K562 (cell line): Measurements from ENCODE around the gene ZDHHC24. TPM values are rescaled to one million over a fixed set of nuclear protein-coding genes. Genes with fewer than 3 reads are reported as not detected.

Experiments
- ATAC-seq: fragments of 200-7000 bp; cut with Tn5 transposase; 3 replicates; pipeline ENCODE4 v1.9.1; 2020; ENCODE audit warnings: moderate library complexity
- BruUV-seq: library from RNA; stranded (reverse); fragments of 400-500 nt; replicated peaks from 2 replicates; lab custom pipeline; 2021; lab: Mats Ljungman, UMichigan
- CTCF ChIA-PET: fragments of 300-600 bp; formaldehyde crosslinking; extraction: SDS; loops from one replicate; lab custom pipeline; 2021; ENCODE audit warnings: low intra/inter-chr PET ratio; lab: Yijun Ruan, JAX
- POLR2A ChIA-PET: fragments of 300-600, 350-650 bp; sonication (Branson Sonifier 250); formaldehyde crosslinking; extraction: SDS; loops from one replicate; lab custom pipeline; 2021; ENCODE audit warnings: antibody characterized with exemption, inconsistent platforms; lab: Yijun Ruan, JAX
- DNase-seq, 4 experiments: peaks; one replicate each; pipeline versions ENCODE4 v3.0.0 to v3.0.0-alpha.2; 2011 to 2018; ENCODE audit warnings: low spot score in 3 of 4, mixed read lengths in 3 of 4; ENCODE audit errors: extremely low read depth in 1 of 4
- FAIRE-seq: peaks from 2 replicates; lab custom pipeline; 2011; peaks lifted over from hg19 to GRCh38; lab: Jason Lieb, UNC
- H2AFZ ChIP-seq: 2 replicates; pipeline ENCODE4 v1.6.0; 2011; ENCODE audit warnings: low read depth, low read length, control low read depth, inconsistent platforms
- H3K27ac ChIP-seq: fragments of 200-600 bp; 3 replicates; pipeline ENCODE4 v1.8.0; 2011; ENCODE audit warnings: low read depth, mild to moderate bottlenecking, control low read depth, inconsistent platforms, low read length, moderate library complexity, mixed read lengths; ENCODE audit errors: extremely low read depth
- H3K27me3 ChIP-seq, 2 experiments: fragments of 300-600 bp in 1 of 2; 2 replicates in 1 of 2; 3 replicates in 1 of 2; pipeline versions ENCODE4 v1.6.0 to v1.8.0; 2011; ENCODE audit warnings: inconsistent platforms in 2 of 2, low read length in 2 of 2, mild to moderate bottlenecking in 1 of 2, mixed read lengths in 1 of 2, moderate library complexity in 1 of 2; ENCODE audit not compliant: control insufficient read depth in 2 of 2, insufficient read depth in 2 of 2
- H3K36me3 ChIP-seq: fragments of 300-600 bp; 3 replicates; pipeline ENCODE4 v1.8.0; 2011; ENCODE audit warnings: mild to moderate bottlenecking, low read length, inconsistent platforms; ENCODE audit not compliant: control insufficient read depth, insufficient read depth
- H3K4me1 ChIP-seq, 2 experiments: fragments of 200-600 bp in 1 of 2; replicated peaks in 1 of 2; 2 replicates in 1 of 2; 3 replicates in 1 of 2; pipeline versions ENCODE4 v1.5.1 to v1.8.0; 2011; ENCODE audit warnings: inconsistent platforms in 2 of 2, low read length in 2 of 2, mild to moderate bottlenecking in 1 of 2, mixed read lengths in 1 of 2, moderate library complexity in 1 of 2; ENCODE audit not compliant: control insufficient read depth in 2 of 2, insufficient read depth in 2 of 2
- H3K4me2 ChIP-seq: 2 replicates; pipeline ENCODE4 v1.6.1; 2011; ENCODE audit warnings: low read length, control low read depth, inconsistent platforms, mixed read lengths; ENCODE audit not compliant: insufficient read depth
- H3K4me3 ChIP-seq: fragments of 200-600 bp; sonication (generic), shearing (Covaris generic); 2 replicates; pipeline ENCODE4 v1.5.1; 2016; ENCODE audit warnings: control low read depth, inconsistent platforms
- H3K79me2 ChIP-seq: fragments of 200-600 bp; 3 replicates; pipeline ENCODE4 v1.8.0; 2011; ENCODE audit warnings: low read length, inconsistent platforms; ENCODE audit not compliant: control insufficient read depth, insufficient read depth
- H3K9ac ChIP-seq, 2 experiments: 2 replicates each; pipeline versions ENCODE4 v1.6.0 to v1.6.1; 2011; ENCODE audit warnings: low read depth in 2 of 2, low read length in 2 of 2, control low read depth in 1 of 2, inconsistent platforms in 1 of 2, mild to moderate bottlenecking in 1 of 2, mixed read lengths in 1 of 2; ENCODE audit not compliant: insufficient read depth in 1 of 2
- H3K9me1 ChIP-seq: one replicate; pipeline ENCODE4 v1.6.0; 2011; ENCODE audit warnings: inconsistent platforms, mild to moderate bottlenecking, low read length, moderate library complexity; ENCODE audit not compliant: control insufficient read depth, insufficient read depth
- H3K9me3 ChIP-seq: replicated peaks from 2 replicates; pipeline ENCODE4 v1.5.1; 2011; ENCODE audit warnings: low read depth, low read length, inconsistent platforms; ENCODE audit not compliant: control insufficient read depth, insufficient read depth
- H4K20me1 ChIP-seq: replicated peaks from 2 replicates; pipeline ENCODE4 v1.6.1; 2011; ENCODE audit warnings: low read length, inconsistent platforms, mixed read lengths; ENCODE audit not compliant: control insufficient read depth, insufficient read depth
- E2F3 ChIP-seq: fragments of 250-450 bp; sonication (Bioruptor Pico); IDR thresholded peaks from 2 replicates; pipeline ENCODE4 v1.4.0; 2020; ENCODE audit warnings: mild to moderate bottlenecking
- EWSR1 ChIP-seq: fragments of 450-650 bp; IDR thresholded peaks from 2 replicates; pipeline ENCODE4 v1.6.1; 2018; ENCODE audit warnings: borderline replicate concordance, mild to moderate bottlenecking, low read depth, moderate library complexity; ENCODE audit not compliant: partially characterized antibody
- MAFF ChIP-seq: IDR thresholded peaks from 2 replicates; pipeline ENCODE4 v1.6.1; 2012; ENCODE audit warnings: low read length, improper control_type of control experiment
- MXI1 ChIP-seq: IDR thresholded peaks from 2 replicates; pipeline ENCODE4 v1.6.1; 2011; ENCODE audit warnings: low read depth, mild to moderate bottlenecking, improper control_type of control experiment, low read length
- NR2C2 ChIP-seq, 2 experiments: fragments of 200-800 bp in 1 of 2; sonication (Bioruptor generic) in 1 of 2; sonication (generic) in 1 of 2; formaldehyde crosslinking in 1 of 2; IDR thresholded peaks; 2 replicates each; pipeline versions ENCODE4 v1.6.1 to v1.8.0; 2016 to 2022; ENCODE audit warnings: mild to moderate bottlenecking in 1 of 2, missing compliant biosample characterization in 1 of 2, missing genetic modification characterization in 1 of 2, missing genetic modification reagents in 1 of 2
- POLR3A ChIP-seq: IDR thresholded peaks from 2 replicates; pipeline ENCODE4 v1.6.1; 2011; ENCODE audit warnings: borderline replicate concordance, mild to moderate bottlenecking, moderate library complexity; ENCODE audit not compliant: insufficient read length, insufficient read depth; ENCODE audit errors: extremely low read depth
- RHOXF2B ChIP-seq: fragments of 250-450 bp; sonication (Bioruptor Pico); conservative IDR thresholded peaks from 2 replicates; pipeline ENCODE4 v1.5.1; 2021
- TAF9B ChIP-seq: fragments of 450-650 bp; IDR thresholded peaks from 2 replicates; pipeline ENCODE4 v1.6.1; 2018; ENCODE audit warnings: mild to moderate bottlenecking; ENCODE audit not compliant: partially characterized antibody
- TCF3 ChIP-seq: sonication (generic); formaldehyde crosslinking; IDR thresholded peaks from 2 replicates; pipeline ENCODE4 v1.4.0; 2020; ENCODE audit warnings: mild to moderate bottlenecking, missing genetic modification reagents
- WGBS: fragments of 100-300 bp; shearing (Covaris generic); methylation state at CpG from one replicate; pipeline ENCODE4 v1.1.6; 2016; ENCODE audit warnings: low coverage, mixed read lengths; ENCODE audit not compliant: insufficient coverage; ENCODE audit errors: missing lambda C conversion rate; 5-methylcytosine and 5-hydroxymethylcytosine counted together
- in situ Hi-C: fragments of 300-500 bp; cut with MboI; formaldehyde crosslinking; loops from 4 replicates; pipeline ENCODE4 v1.15.0; 2018; ENCODE audit warnings: inconsistent platforms, mixed read lengths
- intact Hi-C: fragments of 100-400 bp; cut with micrococcal nuclease; formaldehyde crosslinking; loops from 2 replicates; pipeline ENCODE4 v1.14.2; 2022
- polyA plus RNA-seq, 8 experiments: library from polyadenylated mRNA; depleted of rRNA in 4 of 8; stranded (reverse) in 5 of 8; unstranded in 3 of 8; fragments of >200 nt; fragmentation: Nextera tagmentation in 2 of 8; fragmentation: Illumina TruSeq in 1 of 8; extraction: Ambion mirVana in 2 of 8; extraction: Trizol in 1 of 8; gene quantifications; 2 replicates each; pipeline versions ENCODE4 v1.2.1 to v1.2.3, GENCODE V29; 2011 to 2014; ENCODE audit warnings: inconsistent platforms in 1 of 8, missing spikeins in 1 of 8
- total RNA-seq, 7 experiments: library from RNA; depleted of rRNA in 6 of 7; stranded (reverse); fragments of >200 nt in 6 of 7; fragmentation: Illumina TruSeq in 2 of 7; extraction: Trizol in 2 of 7; gene quantifications; 2 replicates each; pipeline versions ENCODE4 v1.2.1 to v1.2.3, GENCODE V29; 2011 to 2021; ENCODE audit warnings: low replicate concordance in 1 of 7
- TF ChIP-seq, protein P1 (sequence below): IDR thresholded peaks from 2 replicates; pipeline ENCODE4 v1.6.1; 2016; ENCODE audit warnings: missing genetic modification characterization, missing compliant biosample characterization
- TF ChIP-seq, protein P2 (sequence below): fragments of 450-650 bp; conservative IDR thresholded peaks from 2 replicates; pipeline ENCODE4 v1.6.1; 2016; ENCODE audit warnings: missing genetic modification characterization, low read depth, mild to moderate bottlenecking, missing compliant biosample characterization, moderate library complexity
- TF ChIP-seq, protein P3 (sequence below): sonication (generic); formaldehyde crosslinking; IDR thresholded peaks from 2 replicates; pipeline ENCODE4 v1.8.0; 2022; ENCODE audit warnings: mild to moderate bottlenecking, missing genetic modification reagents, borderline replicate concordance

Gene ZDHHC24
- total and polyA plus RNA-seq, 9 of the 15 experiments (the other 6 are each of a cell fraction or from before 2014, with no cell fraction given), result 0.45 to 11.2 (median 2.7) TPM

DNA sequence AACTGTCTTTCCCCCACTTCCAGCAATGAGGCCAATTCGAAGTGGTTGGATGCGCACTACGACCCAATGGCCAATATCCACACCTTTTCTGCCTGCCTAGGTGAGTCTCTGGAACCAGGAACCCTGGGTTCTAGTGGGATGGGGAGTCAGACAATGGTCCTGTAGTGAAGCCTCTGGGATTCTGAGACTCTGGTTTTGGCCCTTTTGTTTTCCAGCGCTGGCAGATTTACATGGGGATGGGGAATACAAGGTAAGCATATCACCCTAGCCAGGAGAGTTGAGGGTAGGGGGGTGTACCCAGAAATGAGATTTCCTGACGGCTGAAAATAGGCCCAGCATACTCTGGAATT lies 34.9 kb downstream of the ZDHHC24 start:
- no peak for FAIRE-seq
- POLR2A ChIA-PET, result interaction anchor here (0.6 to 2.2 kb wide), 4 partner anchors 30 to 371 kb away, joined by 3 to 10 read pairs (median 4); partner anchors contain the start of gene DPP3

More for the DNA sequence above, 34.9 kb downstream of the ZDHHC24 start:
- H3K9ac ChIP-seq, result peak overlapping the region; percentile 66 to 88
- H3K27me3 ChIP-seq, result no peaks in the 10 kb centered on the region
- TF ChIP-seq E2F3 (CRISPR knock-in tag) (no peak), MAFF (no peak), NR2C2 (CRISPR knock-in tag; IDR thresholded peaks at IDR 0.05) (no peak), NR2C2 (tag; IDR thresholded peaks at IDR 0.05) (no peak), EWSR1 (no peak), POLR3A (no peak), MXI1 (no peak), RHOXF2B (CRISPR knock-in tag) (no peak), TAF9B (no peak), TCF3 (CRISPR knock-in tag) (no peak)
- TF ChIP-seq, protein P1, sequence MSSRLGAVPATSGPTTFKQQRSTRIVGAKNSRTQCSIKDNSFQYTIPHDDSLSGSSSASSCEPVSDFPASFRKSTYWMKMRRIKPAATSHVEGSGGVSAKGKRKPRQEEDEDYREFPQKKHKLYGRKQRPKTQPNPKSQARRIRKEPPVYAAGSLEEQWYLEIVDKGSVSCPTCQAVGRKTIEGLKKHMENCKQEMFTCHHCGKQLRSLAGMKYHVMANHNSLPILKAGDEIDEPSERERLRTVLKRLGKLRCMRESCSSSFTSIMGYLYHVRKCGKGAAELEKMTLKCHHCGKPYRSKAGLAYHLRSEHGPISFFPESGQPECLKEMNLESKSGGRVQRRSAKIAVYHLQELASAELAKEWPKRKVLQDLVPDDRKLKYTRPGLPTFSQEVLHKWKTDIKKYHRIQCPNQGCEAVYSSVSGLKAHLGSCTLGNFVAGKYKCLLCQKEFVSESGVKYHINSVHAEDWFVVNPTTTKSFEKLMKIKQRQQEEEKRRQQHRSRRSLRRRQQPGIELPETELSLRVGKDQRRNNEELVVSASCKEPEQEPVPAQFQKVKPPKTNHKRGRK (tag), result no peak
- TF ChIP-seq, protein P2, sequence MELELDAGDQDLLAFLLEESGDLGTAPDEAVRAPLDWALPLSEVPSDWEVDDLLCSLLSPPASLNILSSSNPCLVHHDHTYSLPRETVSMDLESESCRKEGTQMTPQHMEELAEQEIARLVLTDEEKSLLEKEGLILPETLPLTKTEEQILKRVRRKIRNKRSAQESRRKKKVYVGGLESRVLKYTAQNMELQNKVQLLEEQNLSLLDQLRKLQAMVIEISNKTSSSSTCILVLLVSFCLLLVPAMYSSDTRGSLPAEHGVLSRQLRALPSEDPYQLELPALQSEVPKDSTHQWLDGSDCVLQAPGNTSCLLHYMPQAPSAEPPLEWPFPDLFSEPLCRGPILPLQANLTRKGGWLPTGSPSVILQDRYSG (tag), result no peak
- TF ChIP-seq, protein P3, sequence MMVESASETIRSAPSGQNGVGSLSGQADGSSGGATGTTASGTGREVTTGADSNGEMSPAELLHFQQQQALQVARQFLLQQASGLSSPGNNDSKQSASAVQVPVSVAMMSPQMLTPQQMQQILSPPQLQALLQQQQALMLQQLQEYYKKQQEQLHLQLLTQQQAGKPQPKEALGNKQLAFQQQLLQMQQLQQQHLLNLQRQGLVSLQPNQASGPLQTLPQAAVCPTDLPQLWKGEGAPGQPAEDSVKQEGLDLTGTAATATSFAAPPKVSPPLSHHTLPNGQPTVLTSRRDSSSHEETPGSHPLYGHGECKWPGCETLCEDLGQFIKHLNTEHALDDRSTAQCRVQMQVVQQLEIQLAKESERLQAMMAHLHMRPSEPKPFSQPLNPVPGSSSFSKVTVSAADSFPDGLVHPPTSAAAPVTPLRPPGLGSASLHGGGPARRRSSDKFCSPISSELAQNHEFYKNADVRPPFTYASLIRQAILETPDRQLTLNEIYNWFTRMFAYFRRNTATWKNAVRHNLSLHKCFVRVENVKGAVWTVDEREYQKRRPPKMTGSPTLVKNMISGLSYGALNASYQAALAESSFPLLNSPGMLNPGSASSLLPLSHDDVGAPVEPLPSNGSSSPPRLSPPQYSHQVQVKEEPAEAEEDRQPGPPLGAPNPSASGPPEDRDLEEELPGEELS, result no peak
- H2AFZ ChIP-seq, result peak overlapping the region; percentile 99
- WGBS, result 14% methylated on average over 5 of the region's 5 CpGs
- intact Hi-C loops (no loop called here), in situ Hi-C loops (no loop called here)
- peaks cover 3 to 9% of the 10 kb centered on the region in 2 experiments; a peak in 4 of 5 replicates for H3K4me1 ChIP-seq
- H3K4me2 ChIP-seq, result peak overlapping the region; percentile 93
- no peak; the same call in 2 of the 3 replicates for ATAC-seq
- H3K36me3 ChIP-seq, result peaks cover 3% of the 10 kb centered on the region; the same call in 1 of the 3 replicates
- H3K9me3 ChIP-seq, result no peaks in the 10 kb centered on the region
- CTCF ChIA-PET, result interaction anchor here (0.8 kb wide), 1 partner anchor 103 kb away, joined by 3 read pairs; no protein-coding TSS in a partner anchor
- peaks cover 3% of the 10 kb centered on the region for H3K9me1 ChIP-seq
- no peak for DNase-seq
- no peaks in the 10 kb centered on the region for H4K20me1 ChIP-seq
- peak overlapping the region; percentile 18; the same call in 2 of the 3 replicates for H3K27ac ChIP-seq
- H3K79me2 ChIP-seq, result peaks cover 9% of the 10 kb centered on the region
- TSS peak; percentile 83 for BruUV-seq
- H3K4me3 ChIP-seq, result peak overlapping the region; percentile 70
